Activated CD4-positive, alpha-beta T cell treated with anti-CD3 and anti-CD28 coated beads, Interleukin-2, Interleukin-6, amounts not matched to agents 100 ng/mL and 50 ng/mL, durations not matched to agents 16 hours and 8 hours (primary cell): ENCODE measurements around the gene PROX1.
A peak's percentile ranks its signal among the peaks of the same experiment; 100 is the strongest.

Source experiments
- DNase-seq: peaks from one replicate; pipeline ENCODE4 v3.0.0-alpha.2; 2020

The PROX1 gene

DNA sequence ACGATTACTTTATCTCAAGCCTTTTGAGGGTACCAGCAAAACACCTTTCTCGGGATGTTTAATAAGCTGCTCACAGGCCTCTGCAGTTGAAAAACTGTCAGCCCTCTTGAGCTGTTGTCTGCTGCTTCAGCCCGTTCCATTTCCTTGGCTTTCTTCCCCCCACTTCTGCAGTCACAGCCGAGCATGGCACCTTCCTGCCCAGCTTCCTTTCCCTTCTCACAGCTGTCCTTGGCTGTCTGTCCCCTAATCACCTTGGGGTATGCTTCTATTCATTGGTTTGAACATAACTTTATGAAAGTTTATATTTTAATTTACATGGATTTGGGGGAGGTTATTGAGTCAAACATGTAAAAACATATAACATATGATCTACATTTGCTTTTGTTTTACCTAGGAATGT, 6.9 kb upstream of the PROX1 start:
- DNase-seq = no peak

DNA sequence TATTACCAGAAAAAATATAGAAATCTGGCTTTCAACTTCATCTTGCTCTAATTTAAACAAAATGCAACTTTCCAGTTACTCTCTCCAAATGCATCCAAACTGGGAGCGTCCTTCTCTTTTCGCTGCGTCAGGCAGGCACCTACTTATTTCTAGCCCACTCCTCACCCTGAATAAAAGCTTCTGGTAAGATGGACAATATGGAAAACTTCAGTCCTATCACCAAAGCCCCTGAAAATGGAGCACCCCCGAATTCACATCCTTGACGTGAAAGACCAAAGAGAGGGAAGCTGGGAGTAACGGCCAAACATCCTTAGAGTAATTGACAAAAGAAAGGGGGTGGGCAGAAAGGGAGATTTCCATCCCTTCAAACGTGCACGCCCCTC, 5.5 kb upstream of the PROX1 start:
- no peak for DNase-seq

DNA sequence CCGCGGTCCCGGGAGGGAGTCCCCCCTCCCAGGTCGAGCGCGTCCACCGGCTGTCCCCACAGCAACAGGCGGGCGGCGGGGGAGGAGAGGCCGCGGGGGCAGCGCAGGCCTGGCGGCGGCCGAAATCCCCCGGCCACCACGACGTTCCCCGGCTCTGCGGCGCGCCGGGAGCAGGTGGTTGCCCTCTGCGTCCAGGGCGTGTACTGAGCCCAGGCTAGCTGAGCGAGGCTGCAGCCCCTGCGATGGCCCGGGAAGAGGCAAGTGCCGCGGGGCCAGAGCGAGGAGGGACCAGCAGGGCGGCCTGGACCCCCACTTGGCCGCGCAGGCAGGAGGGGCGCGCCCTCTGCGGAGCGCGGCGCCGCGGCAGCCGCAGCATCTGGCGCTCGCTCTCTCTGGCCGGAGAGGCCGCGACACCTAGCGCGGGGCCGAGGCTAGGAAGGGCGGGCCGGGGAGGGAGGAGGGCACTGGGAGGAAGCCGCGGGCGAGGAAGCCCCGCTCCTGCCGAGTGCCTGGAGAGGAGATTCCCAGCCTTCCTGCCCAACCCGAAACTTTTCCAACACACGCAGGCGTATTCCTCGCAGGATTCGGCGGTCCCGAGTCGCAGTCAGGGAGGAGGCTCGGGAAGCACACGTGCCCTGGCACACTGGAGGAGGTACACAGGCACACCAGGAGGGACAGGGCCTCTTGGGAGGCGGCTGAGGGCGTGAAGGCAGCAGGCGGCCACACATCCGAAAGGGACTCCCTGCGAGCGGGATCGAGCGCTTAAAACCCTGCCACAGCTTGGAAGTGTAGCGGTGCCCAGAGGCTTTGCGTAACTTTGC, 4.9 kb upstream of the PROX1 start:
- no peak for DNase-seq

DNA sequence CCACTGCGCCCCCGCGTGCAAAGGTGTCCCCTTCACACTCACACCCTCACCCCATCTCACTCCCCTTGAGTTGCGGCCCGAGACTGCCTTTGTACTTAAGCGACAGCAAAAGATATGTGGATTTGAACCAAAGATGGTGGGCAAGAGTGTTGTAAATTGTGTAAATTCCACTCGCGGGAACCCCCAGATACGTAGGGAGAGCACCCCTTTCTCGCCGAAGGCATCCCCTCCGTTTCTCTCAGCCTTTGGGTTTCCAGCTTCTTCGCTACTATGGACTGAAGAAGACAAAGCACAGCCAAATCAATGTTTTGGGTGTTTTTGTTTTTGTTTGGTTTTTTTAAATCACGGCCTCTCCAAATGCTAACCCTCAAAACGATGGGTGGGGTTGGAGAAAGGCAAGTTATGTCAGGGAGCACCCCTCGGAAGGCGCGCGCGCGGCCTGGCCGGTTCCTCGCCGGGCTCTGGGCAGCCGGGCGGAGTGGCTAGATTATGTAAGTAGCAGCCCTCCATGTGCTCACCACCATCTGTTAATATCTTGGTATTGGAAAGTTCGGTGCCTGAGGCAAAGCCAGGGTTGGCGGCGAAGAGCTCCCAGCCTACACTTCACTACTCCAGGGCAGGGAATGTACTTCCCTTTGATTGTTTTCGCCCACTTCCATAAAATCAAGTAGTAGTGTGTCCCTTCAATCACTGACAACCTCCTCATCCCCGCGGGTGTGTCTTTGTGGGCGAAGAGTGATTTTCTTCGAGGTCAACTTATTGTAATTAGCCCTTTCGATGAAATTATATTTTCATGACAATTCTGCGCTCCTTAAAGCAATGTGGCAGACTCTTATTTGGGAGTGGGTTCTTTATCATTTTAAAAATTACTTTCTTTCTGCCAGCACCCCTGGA, 4.0 kb upstream of the PROX1 start:
- DNase-seq = no peak

DNA sequence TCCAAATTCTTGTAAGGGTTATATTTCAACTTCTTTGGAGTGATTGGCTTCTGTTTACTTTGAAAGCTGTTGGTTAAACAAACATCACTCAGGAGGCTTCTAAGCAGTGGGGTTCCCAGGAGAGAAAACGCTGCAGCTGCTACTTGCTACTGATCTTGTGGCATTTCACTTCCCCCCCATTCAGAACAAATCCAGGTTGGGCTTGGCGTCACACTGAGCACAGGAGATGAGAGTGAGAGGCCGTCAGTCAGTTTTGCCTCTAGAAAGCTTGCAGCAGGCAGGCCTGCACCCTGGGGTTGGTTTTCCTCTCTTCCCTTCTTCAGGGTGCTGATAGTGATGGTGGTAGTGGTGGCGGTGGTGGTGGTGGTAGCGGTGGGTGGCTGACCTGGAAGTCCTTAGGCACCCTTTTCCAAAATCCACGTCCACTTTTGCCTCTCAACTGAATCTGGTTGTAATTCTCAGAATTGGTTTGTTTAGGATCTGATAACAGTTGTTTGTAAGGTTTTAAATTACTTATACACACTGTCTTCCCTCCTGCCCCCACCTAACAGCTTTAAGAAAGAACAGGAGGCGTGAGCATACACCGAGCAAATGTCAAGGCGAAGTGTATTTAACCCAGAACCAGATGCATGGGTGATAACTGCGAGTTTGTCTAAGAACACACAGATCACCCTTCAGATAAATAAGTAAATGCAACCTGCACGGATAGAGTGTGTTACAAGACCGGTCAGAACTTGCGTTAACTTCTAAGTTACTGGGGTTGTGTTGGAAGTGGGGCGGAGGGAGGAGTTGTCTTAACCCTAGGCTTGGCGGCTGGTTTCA, 3.2 kb upstream of the PROX1 start:
- DNase-seq = no peak

DNA sequence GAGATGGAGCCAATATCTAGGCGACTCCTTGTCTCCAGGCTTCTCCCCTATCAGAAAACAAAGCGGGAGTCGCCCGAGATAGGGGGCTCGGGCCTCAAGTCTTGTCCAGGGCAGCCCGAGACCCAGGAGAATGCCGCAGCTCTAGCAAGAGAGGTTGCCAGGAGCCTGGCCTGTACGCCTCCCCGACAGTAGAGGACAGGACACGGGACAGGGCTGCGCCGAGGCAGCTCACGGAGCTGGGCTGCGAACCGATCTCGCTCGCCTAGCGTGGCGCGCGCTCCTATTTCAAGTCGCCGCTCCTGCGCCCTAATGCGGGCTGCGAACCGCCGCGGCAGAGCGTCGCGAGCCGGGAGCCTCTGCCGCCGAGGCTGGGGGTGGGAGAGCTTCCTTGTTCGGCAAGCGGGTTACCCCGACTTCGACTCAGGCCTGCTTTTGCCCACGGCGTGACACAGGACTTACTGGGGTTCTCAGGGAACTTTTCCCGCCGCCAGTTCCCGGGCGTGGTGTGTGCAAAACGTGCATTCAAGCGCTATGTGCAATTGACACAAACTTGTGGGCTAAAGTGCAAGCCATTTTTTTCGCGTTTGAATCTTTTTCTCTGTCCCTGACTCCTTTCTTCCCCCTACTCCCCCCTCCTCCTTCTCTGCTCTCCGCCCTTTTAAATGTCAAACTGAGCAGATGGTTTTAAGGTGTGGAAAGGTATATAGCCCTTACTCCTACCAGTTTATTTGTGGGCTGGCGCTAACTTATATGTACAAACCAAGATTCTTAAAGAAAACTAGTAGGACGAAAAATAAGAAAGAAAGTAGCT, 2.4 kb upstream of the PROX1 start:
- DNase-seq = no peak

DNA sequence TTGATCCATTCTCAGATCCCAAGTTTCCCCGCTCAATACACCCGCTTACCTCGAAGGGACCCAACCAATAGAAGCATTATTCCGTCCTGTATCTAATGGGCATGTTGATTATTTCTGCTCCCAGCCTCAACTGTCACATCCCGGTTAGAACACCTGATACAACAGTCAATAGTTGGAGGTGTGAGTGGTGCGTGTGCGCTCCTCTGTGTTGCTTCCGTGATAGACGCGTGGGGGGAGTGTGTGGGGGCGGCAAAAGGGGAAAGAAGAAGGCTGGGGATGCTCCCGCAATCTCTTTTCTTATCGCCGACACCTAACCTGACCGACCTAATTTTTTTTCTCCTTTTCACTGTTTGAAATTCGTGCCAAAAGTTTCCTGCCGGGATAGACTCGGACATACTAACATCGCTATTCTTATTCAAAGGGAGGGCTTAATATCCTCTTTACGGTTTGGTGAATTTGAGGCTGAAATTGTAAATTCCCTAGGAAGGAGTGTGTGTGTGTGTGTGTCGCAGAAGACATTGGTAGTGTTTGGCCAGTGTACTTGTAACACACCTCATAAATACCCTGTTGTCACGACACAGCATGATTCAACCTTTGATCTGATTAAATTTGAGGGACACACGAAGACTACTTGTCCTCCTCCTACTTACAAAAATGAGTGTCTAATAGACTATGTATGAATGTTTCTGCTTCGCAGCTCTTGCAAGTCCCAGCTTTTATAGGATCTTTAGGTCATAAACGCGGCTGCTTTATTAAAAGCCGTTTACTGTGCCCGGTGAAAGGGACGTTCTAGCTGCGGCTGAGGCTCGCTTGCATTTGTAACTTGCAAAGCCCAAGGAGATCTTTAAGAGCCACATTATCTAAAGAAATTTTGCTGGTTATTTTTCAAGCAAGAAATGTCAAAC, 1.5 kb upstream of the PROX1 start:
- no peak for DNase-seq

DNA sequence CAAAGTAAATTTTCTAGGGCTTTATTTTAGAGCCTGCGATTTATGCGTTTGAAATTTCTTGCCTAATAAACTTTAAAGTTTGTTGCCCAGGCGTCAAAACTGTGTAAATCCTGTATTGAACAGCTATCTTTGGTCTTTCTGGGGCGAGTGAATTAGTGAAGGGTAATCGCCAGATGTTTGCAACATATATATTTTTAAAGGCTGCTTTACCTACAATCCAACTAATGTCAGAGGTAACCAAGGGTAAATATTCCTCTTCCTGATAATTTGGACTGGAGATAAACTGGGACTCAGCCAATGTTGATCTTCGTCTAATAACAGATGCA, 885 bp upstream of the PROX1 start:
- DNase-seq = no peak

DNA sequence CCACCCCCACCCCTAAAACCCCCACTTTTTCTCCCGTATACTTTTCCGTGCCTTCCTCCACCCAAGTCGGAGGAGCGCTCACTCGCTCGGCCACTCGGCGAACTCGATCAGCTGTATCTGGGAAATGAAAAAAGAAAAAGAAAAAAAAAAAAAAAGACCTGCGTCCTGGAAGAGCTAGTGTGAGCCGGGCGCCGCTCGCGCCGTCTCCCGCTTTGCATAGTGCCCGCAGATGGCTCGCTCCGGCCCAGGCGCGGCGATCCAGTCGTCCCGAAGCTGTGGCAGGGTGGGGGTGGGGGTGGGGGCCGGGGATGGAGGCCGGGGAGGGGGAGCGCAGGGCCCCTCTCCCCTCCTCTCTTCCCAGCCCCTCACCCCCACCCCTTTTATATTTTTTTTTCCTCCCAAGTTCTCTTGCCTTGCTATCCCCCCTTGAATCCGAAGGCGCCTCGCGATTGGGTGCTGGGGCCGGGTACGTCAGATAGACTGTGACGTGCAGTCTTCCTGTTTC, 299 bp upstream of the PROX1 start:
- peak; percentile 55 for DNase-seq

DNA sequence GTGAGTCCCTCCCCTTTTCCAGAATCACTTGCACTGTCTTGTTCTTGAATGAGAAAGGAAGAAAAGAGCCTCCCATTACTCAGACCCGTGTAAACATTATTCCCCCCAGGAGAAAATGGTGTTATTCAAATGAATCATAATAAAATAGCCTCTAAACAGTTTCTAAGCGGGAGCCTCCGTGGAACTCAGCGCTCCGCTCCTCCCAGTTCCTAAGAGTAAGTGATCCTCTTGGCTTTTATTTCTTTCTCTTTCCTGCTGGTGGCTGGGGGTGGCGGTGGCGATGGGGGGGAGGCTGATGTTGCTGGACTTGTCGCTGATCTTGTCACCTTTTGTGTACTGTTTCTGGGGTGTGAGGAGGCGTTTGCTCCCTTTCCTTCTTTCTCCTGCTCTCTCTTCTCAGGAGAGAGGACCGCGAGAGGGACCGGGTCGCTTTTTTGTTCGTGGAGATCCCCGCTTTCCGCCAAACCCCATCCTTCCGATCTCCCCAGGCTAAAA, 781 bp downstream of the PROX1 start:
- no peak for DNase-seq

DNA sequence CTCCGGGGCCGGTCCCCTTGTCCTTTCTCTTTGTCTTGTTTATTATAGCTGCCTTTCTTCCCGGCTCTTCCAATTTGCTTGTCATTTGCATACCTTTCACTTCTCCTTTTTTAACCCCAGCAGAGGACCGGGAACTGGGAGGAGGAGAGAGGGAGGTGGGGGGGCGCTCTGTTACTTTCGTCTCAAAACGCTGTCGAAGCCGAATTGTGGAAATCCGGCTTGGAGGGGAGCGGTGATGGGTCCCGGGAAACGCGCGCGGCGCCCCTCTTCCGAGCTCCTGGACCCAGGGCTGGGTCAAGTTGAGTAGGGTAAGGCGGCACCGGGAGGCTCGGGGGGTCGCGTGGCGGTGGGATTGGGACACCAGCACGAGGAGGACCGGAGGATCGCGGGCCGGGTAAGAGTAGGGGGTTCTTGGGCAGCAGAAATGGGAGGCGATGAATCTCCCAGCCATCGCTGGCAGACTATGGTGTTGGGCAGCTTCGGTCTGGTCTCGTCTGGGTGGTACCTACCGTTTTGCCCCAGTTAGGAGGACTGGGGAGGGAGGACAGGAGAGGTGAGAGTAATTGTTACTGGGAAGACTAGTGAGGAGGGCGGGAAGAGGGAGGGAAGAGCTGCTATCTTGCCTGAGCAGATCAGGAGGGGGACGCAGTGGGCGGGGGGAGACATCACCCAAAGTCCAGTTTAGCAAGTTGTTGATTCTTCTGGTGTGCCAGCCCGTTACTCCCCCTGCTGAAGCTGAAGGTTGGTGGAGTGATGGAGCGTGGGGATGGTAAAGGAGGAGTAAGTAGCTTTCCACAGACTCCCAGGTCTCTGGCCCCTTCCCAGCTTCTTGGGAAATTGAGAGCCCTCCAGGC, 1.5 kb downstream of the PROX1 start:
- DNase-seq = no peak

DNA sequence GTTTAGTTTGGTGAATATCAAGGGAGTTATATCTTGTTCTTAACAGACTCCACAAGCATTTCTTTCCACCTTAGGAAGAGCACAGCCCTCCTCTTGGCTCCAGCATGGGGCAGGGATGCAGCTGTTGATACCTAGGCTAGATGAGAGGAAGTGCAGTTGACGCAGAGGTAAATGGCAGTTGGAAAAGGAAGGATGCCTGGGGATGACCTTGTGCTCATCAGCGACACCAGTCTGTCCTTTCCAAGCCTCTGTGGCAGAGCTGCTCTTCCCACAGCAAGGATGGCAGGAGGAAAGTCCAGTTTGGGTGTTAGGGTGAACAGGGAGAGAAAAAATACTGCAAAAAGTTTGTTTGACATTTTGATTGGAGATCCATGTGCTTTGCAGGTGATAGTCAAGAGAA, 6.2 kb downstream of the PROX1 start:
- no peak for DNase-seq

DNA sequence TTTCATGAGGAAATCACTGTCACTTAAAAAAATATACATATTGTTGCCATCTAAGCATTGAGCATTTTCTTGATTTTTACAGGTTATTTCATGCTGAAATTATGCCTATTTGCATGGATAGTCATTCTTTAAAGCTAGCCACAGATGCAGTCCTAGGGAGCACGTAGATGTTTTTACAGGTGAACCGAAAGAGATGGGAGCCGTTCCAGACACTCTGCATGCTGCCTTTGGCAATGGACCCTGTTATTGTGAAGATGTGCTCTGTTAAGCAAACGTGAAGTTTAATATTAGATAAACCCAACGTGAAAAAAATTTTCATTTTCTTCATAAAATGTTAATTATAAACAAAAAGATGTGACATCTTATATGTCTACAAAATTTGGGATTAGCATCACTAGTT, 7.1 kb downstream of the PROX1 start:
- no peak for DNase-seq

DNA sequence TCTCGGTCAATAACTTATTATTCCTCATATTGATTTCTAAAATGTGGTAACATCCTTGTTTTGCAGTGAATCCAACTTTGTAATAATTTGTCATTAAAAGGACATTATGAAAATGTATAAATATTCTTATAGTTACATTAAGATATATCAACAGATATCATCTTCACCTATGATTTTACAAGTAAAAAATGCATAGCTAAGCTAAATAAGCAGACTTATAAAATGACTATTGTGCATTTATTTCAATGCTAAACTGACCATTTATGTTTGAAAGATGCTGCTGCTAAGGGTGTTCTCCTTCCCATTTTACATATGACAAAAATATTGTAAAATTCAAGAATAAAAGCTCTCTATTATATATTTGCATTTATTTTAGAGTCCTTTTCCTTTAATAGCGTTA, 7.8 kb downstream of the PROX1 start:
- no peak for DNase-seq

DNA sequence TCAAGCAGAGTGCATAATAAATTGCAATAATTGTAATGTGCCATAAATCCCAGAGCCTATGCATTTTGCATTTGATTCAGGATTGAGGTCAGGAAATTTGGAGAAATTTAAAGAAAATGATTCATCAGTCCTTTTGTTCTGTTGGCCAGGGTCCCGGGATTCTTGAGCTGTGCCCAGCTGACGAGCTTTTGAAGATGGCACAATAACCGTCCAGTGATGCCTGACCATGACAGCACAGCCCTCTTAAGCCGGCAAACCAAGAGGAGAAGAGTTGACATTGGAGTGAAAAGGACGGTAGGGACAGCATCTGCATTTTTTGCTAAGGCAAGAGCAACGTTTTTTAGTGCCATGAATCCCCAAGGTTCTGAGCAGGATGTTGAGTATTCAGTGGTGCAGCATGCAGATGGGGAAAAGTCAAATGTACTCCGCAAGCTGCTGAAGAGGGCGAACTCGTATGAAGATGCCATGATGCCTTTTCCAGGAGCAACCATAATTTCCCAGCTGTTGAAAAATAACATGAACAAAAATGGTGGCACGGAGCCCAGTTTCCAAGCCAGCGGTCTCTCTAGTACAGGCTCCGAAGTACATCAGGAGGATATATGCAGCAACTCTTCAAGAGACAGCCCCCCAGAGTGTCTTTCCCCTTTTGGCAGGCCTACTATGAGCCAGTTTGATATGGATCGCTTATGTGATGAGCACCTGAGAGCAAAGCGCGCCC, 8.7 kb downstream of the PROX1 start:
- DNase-seq = no peak

DNA sequence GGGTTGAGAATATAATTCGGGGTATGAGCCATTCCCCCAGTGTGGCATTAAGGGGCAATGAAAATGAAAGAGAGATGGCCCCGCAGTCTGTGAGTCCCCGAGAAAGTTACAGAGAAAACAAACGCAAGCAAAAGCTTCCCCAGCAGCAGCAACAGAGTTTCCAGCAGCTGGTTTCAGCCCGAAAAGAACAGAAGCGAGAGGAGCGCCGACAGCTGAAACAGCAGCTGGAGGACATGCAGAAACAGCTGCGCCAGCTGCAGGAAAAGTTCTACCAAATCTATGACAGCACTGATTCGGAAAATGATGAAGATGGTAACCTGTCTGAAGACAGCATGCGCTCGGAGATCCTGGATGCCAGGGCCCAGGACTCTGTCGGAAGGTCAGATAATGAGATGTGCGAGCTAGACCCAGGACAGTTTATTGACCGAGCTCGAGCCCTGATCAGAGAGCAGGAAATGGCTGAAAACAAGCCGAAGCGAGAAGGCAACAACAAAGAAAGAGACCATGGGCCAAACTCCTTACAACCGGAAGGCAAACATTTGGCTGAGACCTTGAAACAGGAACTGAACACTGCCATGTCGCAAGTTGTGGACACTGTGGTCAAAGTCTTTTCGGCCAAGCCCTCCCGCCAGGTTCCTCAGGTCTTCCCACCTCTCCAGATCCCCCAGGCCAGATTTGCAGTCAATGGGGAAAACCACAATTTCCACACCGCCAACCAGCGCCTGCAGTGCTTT, 9.4 kb downstream of the PROX1 start:
- no peak for DNase-seq

DNA sequence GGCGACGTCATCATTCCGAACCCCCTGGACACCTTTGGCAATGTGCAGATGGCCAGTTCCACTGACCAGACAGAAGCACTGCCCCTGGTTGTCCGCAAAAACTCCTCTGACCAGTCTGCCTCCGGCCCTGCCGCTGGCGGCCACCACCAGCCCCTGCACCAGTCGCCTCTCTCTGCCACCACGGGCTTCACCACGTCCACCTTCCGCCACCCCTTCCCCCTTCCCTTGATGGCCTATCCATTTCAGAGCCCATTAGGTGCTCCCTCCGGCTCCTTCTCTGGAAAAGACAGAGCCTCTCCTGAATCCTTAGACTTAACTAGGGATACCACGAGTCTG, 10.0 kb downstream of the PROX1 start:
- DNase-seq = no peak

DNA sequence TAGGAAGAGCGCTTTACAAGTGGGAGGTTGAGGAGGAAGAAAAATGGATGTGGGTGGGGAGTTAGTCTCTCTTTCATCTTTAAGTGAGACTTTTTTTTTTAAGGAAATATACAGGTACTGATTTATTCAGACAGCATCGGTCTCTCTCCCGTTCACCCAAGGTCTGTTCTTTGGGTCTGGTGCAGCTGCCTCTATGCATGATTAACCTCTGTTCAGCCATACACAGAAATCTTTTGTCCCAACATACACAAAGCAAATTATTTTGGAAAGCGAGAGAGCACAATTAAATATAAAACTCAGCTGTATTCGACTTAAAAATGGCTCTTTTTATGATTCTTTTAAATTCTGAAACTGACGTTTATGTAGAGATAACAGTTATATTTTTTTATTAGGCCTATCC, 11.0 kb downstream of the PROX1 start:
- no peak for DNase-seq

DNA sequence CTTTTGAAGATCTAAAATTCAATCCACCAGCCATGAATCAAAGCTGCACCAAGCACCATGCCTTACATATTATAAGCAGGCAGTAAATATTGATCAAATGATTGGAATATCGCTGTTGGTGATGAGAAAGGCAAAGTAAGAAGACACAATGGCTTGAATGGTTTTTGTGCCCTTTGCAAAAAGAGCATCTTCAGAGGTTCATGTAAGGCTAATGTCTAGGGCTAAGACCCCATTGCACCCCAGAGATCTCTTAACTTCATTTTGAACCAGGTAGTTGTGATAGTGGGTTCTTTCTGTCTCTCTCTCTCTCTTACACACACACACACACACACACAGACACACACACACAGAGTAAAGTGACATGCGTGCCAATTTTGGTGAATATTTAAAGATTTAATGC, 12.0 kb downstream of the PROX1 start:
- DNase-seq = no peak
